Neuronal stem cell (in vitro differentiated cells): ENCODE data around the gene NOC4L.
"Not testable (repeated sequence)": the region's sequence is repeated elsewhere in the genome, so short reads cannot be mapped to it uniquely, and the experiment has no call there.

Experiments used
- DNase-seq: peaks from one replicate; pipeline ENCODE4 v3.0.0-alpha.2; 2013; ENCODE audit warnings: low spot score
- H2AFZ ChIP-seq: one replicate; pipeline ENCODE4 v1.6.1; 2013; ENCODE audit warnings: mild to moderate bottlenecking, low read length, inconsistent platforms
- H2AK5ac ChIP-seq: 2 replicates; pipeline ENCODE4 v1.6.1; 2013; ENCODE audit warnings: low read depth, mild to moderate bottlenecking, inconsistent platforms, low read length, moderate library complexity, mixed read lengths
- H2BK120ac ChIP-seq: 2 replicates; pipeline ENCODE4 v1.6.1; 2013; ENCODE audit warnings: low read depth, mild to moderate bottlenecking, inconsistent platforms, low read length, moderate library complexity, mixed read lengths
- H2BK12ac ChIP-seq: one replicate; pipeline ENCODE4 v1.6.1; 2013; ENCODE audit warnings: low read length, inconsistent platforms
- H2BK15ac ChIP-seq: 2 replicates; pipeline ENCODE4 v1.6.1; 2013; ENCODE audit warnings: mild to moderate bottlenecking, low read length, inconsistent platforms, mixed read lengths
- H2BK5ac ChIP-seq: one replicate; pipeline ENCODE4 v1.6.1; 2013; ENCODE audit warnings: inconsistent platforms, mild to moderate bottlenecking, low read length, moderate library complexity
- H3K14ac ChIP-seq: one replicate; pipeline ENCODE4 v1.6.1; 2013; ENCODE audit warnings: low read length, inconsistent platforms
- H3K18ac ChIP-seq: 2 replicates; pipeline ENCODE4 v1.6.1; 2013; ENCODE audit warnings: low read length, inconsistent platforms
- H3K23ac ChIP-seq: 2 replicates; pipeline ENCODE4 v1.6.1; 2013; ENCODE audit warnings: low read depth, mild to moderate bottlenecking, mixed read lengths, low read length, inconsistent platforms; ENCODE audit not compliant: poor library complexity
- H3K27ac ChIP-seq: replicated peaks from 3 replicates; pipeline ENCODE4 v1.5.1; 2013; ENCODE audit warnings: low read length, inconsistent platforms
- H3K27me3 ChIP-seq, 3 experiments: 2 replicates each; pipeline ENCODE4 v1.6.1; 2013; ENCODE audit warnings: low read length in 3 of 3, mild to moderate bottlenecking in 2 of 3, inconsistent platforms in 1 of 3, low read depth in 1 of 3, mixed read lengths in 1 of 3, moderate library complexity in 1 of 3; ENCODE audit not compliant: control insufficient read depth in 3 of 3, insufficient read depth in 3 of 3
- H3K36me3 ChIP-seq, 2 donors: replicated peaks in 1 of 2; 2 replicates each; pipeline ENCODE4 v1.6.1; 2013; ENCODE audit warnings: low read length in 2 of 2; ENCODE audit not compliant: control insufficient read depth in 2 of 2, insufficient read depth in 2 of 2
- H3K4ac ChIP-seq: 2 replicates; pipeline ENCODE4 v1.6.1; 2013; ENCODE audit warnings: inconsistent platforms, mild to moderate bottlenecking, low read length, moderate library complexity
- H3K4me1 ChIP-seq, 2 donors: 1 replicate in 1 of 2; 2 replicates in 1 of 2; pipeline ENCODE4 v1.6.1; 2013; ENCODE audit warnings: low read length in 2 of 2, low read depth in 1 of 2; ENCODE audit not compliant: control insufficient read depth in 2 of 2, insufficient read depth in 1 of 2
- H3K4me2 ChIP-seq: one replicate; pipeline ENCODE4 v1.6.1; 2013; ENCODE audit warnings: mild to moderate bottlenecking, low read length, inconsistent platforms; ENCODE audit not compliant: insufficient read depth, poor library complexity, severe bottlenecking
- H3K4me3 ChIP-seq, 2 donors: 2 replicates each; pipeline ENCODE4 v1.5.1; 2013; ENCODE audit warnings: low read length in 2 of 2, mild to moderate bottlenecking in 2 of 2, inconsistent platforms in 1 of 2, moderate library complexity in 1 of 2
- H3K79me1 ChIP-seq: one replicate; pipeline ENCODE4 v1.6.1; 2013; ENCODE audit warnings: low read depth, mild to moderate bottlenecking, inconsistent platforms, low read length, moderate library complexity
- H3K9ac ChIP-seq: one replicate; pipeline ENCODE4 v1.6.1; 2013; ENCODE audit warnings: mild to moderate bottlenecking, low read depth, low read length, inconsistent platforms; ENCODE audit not compliant: poor library complexity
- H3K9me3 ChIP-seq, 2 donors: replicated peaks in 1 of 2; 2 replicates each; pipeline versions ENCODE3 to v1.6.1; 2013; ENCODE audit warnings: low read length in 2 of 2, mild to moderate bottlenecking in 2 of 2, inconsistent platforms in 1 of 2, low read depth in 1 of 2, mixed read lengths in 1 of 2, moderate library complexity in 1 of 2; ENCODE audit not compliant: control insufficient read depth in 2 of 2, insufficient read depth in 1 of 2
- H4K8ac ChIP-seq: one replicate; pipeline ENCODE4 v1.6.1; 2013; ENCODE audit warnings: low read depth, mild to moderate bottlenecking, inconsistent platforms, low read length, moderate library complexity
- H4K91ac ChIP-seq: one replicate; pipeline ENCODE4 v1.6.1; 2013; ENCODE audit warnings: low read length, low read depth, mild to moderate bottlenecking, inconsistent platforms; ENCODE audit not compliant: poor library complexity
- WGBS, 2 donors: extraction: QIAGEN DNeasy Blood & Tissue Kit; methylation state at CpG; one replicate each; pipeline ENCODE4 v1.1.7; 2013; ENCODE audit warnings: missing lambda C conversion rate in 2 of 2, mixed read lengths in 1 of 2; ENCODE audit not compliant: insufficient read length in 2 of 2, insufficient replicate concordance in 1 of 2; ENCODE audit errors: extremely low coverage in 2 of 2; 5-methylcytosine and 5-hydroxymethylcytosine counted together

Gene NOC4L

DNA sequence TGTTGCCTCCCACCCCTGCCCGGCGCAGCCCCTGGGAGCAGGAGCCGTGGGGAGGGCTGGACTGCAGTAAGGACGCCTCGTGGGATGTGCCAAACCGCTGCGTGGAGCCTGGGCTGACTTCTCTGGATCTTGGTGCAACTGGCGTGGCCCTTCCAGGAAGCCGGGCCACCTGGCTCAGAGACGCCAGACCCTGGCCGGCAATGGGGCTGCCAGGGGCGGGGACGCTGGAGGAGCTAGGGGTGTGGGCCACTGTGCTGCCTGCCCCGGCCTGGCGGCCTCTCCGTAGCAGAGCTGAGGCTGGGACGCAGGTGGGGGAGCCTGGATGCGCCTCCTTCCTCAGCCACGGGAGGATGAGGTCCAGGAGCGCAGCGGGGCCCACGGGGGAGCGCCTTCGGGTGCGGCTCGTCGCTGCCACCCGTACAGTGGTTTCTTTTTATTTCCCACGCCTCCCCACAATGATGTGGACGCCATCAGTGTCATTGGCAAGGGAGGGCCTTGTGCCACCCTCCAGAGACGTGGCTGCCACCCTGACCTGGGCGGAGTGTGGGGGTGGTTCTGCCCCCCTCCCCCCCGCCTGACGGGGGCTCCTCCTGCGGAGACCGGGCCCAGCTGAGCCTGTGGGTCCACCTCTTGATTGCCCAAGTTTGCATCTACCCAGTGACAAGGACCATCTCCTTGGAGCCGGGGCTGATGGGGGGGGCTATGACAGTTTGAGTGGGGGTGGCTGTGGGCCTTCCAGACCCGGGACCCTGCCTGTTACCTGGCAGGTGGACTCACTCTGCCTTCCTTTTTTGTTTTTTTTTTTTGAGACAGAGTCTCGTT is 11.4 kb upstream of the NOC4L start:
- Histone ChIP-seq H3K4me1 (no peaks in the 10 kb centered on the region), H3K4me2 (no peak overlapping the region), H3K23ac (no peak overlapping the region), H2BK12ac (peak overlapping the region; percentile 73), H2BK15ac (no peak overlapping the region), H3K27me3 (no peaks in the 10 kb centered on the region), H2BK120ac (no peak overlapping the region), H3K27ac (no peak overlapping the region), H3K4me3 (no peak overlapping the region), H2AFZ (no peak overlapping the region), H3K9me3 (peaks cover 8 to 14% of the 10 kb centered on the region in 2 donors), H3K18ac (no peak overlapping the region), H2BK5ac (no peak overlapping the region), H3K4ac (no peak overlapping the region), H3K36me3 (peaks cover 7 to 22% of the 10 kb centered on the region in 2 donors), H4K91ac (no peak overlapping the region), H4K8ac (no peak overlapping the region), H3K9ac (no peak overlapping the region), H2AK5ac (no peak overlapping the region), H3K14ac (no peak overlapping the region), H3K79me1 (peaks cover 2% of the 10 kb centered on the region)
- no peak for DNase-seq
- WGBS, 2 donors = no CpG with 5 or more reads among the region's 39 CpGs

DNA sequence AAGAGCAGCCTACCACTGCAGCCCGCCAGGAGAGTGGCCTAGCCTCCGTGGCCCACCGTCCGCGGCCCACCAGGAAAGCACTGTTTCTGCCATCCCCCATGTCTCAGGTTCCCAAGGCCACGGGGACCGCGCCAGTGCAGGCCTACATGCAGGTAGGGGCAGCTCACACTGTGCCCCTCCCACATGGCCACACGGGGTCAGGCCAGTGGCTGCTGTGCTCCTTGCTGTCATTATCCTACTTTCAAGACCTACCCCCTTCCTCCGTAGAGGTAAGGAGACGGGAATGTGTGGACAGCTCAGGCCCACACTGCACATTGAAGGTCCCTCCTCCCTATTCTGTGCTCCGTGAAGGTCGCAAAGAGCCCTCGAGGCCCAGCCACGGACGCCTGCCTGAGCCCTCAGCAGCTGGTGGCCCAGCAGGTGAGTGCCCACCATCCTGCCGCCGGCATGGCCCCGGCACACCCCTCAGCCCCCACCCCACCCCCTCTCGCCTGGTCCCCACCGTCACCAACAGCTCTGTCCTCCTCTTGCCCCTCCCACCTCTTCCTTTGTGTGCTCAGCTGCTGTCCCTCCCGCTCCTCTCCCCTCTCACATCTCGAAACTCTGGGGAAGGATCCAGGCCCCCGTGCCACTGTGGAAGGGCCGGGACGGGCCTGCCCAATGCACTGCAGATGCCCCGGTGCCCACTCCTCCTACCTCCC is 10.2 kb upstream of the NOC4L start:
- Histone ChIP-seq H4K8ac (no peak overlapping the region), H3K9ac (no peak overlapping the region), H2BK12ac (no peak overlapping the region), H3K9me3 (peaks cover under 1 to 5% of the 10 kb centered on the region in 2 donors), H2AK5ac (peak overlapping the region; percentile 78), H3K79me1 (peaks cover 2% of the 10 kb centered on the region), H3K4me1 (no peaks in the 10 kb centered on the region), H3K4ac (no peak overlapping the region), H3K23ac (peak overlapping the region; percentile 34), H4K91ac (no peak overlapping the region), H2AFZ (no peak overlapping the region), H3K4me2 (no peak overlapping the region), H3K27me3 (no peaks in the 10 kb centered on the region), H3K4me3 (peak overlapping the region in 1 of 2 donors; percentile 11), H2BK5ac (peak overlapping the region; percentile 60), H3K27ac (peak overlapping the region; percentile 35), H2BK15ac (no peak overlapping the region), H3K18ac (no peak overlapping the region), H3K36me3 (peaks cover 10 to 16% of the 10 kb centered on the region in 2 donors), H2BK120ac (no peak overlapping the region), H3K14ac (no peak overlapping the region)
- no peak for DNase-seq
- WGBS, 2 donors = no CpG with 5 or more reads among the region's 27 CpGs

DNA sequence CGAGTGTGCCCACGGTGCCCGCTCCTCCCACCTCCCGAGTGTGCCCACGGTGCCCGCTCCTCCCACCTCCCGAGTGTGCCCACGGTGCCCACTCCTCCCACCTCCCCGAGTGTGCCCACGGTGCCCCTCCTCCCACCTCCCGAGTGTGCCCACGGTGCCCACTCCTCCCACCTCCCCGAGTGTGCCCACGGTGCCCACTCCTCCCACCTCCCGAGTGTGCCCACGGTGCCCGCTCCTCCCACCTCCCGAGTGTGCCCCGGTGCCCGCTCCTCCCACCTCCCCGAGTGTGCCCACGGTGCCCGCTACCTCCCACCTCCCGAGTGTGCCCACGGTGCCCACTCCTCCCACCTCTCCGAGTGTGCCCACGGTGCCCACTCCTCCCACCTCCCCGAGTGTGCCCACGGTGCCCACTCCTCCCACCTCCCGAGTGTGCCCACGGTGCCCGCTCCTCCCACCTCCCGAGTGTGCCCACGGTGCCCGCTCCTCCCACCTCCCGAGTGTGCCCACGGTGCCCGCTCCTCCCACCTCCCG is 9.5 kb upstream of the NOC4L start:
- no CpG with 5 or more reads among the region's 39 CpGs for WGBS, 2 donors

DNA sequence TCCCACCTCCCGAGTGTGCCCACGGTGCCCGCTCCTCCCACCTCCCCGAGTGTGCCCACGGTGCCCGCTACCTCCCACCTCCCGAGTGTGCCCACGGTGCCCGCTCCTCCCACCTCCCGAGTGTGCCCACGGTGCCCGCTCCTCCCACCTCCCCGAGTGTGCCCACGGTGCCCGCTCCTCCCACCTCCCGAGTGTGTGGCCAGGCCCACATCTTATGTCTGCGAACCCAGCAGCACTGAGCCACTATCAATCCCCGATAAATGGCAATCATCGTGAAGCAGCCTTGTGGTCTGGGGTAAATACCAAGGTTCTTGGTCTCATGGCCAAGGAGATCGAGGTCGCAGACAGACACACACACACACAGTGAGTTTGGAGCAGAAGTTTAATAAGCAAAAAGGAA is 8.0 kb upstream of the NOC4L start:
- not testable (repeated sequence) for H3K23ac ChIP-seq, H2BK15ac ChIP-seq, H3K27me3 ChIP-seq, H3K14ac ChIP-seq, H3K9ac ChIP-seq, H3K27ac ChIP-seq, H2BK120ac ChIP-seq, H2AFZ ChIP-seq, H3K9me3 ChIP-seq, H2AK5ac ChIP-seq, H3K18ac ChIP-seq, DNase-seq, H3K79me1 ChIP-seq, H3K4me2 ChIP-seq, H4K91ac ChIP-seq, H3K4ac ChIP-seq, H2BK12ac ChIP-seq, H3K4me1 ChIP-seq, H2BK5ac ChIP-seq, H4K8ac ChIP-seq, H3K4me3 ChIP-seq
- peaks cover 26 to 30% of the 10 kb centered on the region in 2 donors for H3K36me3 ChIP-seq
- no CpG with 5 or more reads among the region's 21 CpGs for WGBS, 2 donors

More for the DNA sequence above, 9.5 kb upstream of the NOC4L start:
- H3K27ac ChIP-seq, H3K9ac ChIP-seq, H2BK5ac ChIP-seq, H2BK15ac ChIP-seq, H3K9me3 ChIP-seq, H3K27me3 ChIP-seq, H3K4me2 ChIP-seq, DNase-seq, H4K8ac ChIP-seq, H2AK5ac ChIP-seq, H3K4me1 ChIP-seq, H3K18ac ChIP-seq, H3K4me3 ChIP-seq, H2BK12ac ChIP-seq, H4K91ac ChIP-seq, H3K79me1 ChIP-seq, H2AFZ ChIP-seq, H3K4ac ChIP-seq, H3K23ac ChIP-seq, H2BK120ac ChIP-seq, H3K14ac ChIP-seq: not testable (repeated sequence)
- H3K36me3 ChIP-seq = peaks cover 12 to 19% of the 10 kb centered on the region in 2 donors
